ENCODE results near the gene ADGRL3.

The ADGRL3 gene

DNA sequence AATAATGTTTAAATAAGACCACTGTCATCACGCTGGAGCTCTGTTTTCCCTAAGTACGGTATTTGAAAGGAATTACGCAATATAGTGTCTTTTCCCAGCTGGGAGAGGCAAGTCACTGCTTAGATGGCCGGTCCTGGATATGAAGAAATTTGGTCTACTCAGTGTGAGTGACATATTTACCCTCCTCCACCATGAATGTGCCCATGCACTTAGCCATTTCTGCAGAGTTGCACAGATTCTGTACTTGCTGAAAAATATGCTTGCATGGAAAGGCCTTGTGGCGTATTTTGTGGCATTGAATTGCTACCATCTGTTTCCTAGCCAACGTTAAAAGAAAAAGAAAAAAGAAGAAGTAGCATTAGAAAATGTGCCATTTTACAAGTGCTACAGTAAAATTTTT lies 73.1 kb downstream of the ADGRL3 start:
- TF ChIP-seq CTCF (IDR thresholded peaks at IDR 0.05; ENCODE audit: insufficient read depth, low read depth, low read length, missing control alignments), result no peak
- no peak overlapping the region for H3K4me3 ChIP-seq (ENCODE audit: low read depth, low read length)
- no peak for DNase-seq (ENCODE audit: low read depth)

DNA sequence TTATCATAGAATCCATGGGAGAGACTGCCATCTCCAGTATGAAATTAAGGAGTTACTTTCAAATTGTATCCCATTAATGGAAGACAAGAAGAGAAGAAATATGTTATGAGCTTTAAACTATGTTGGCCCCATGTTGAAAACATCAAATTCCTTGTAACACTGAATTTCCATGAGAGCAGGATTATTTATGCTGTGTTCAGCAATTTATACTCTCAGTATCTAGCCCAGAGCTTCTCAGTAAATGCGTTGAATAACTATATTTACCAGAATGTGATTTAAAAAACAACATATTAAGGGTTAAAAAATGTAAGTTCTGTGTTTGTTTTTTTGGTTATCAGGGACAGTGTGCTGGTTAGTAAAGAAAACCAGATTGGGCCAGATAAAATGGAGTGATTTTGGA lies 74.2 kb downstream of the ADGRL3 start:
- DNase-seq (ENCODE audit: low read depth), result no peak
- no peak overlapping the region for H3K4me3 ChIP-seq (ENCODE audit: low read depth, low read length)
- no peak for TF ChIP-seq CTCF (IDR thresholded peaks at IDR 0.05; ENCODE audit: insufficient read depth, low read depth, low read length, missing control alignments)

- no peak overlapping the region for H3K4me3 ChIP-seq (ENCODE audit: low read depth, low read length)
- no peak for TF ChIP-seq CTCF (IDR thresholded peaks at IDR 0.05; ENCODE audit: insufficient read depth, low read depth, low read length, missing control alignments)
- no peak for DNase-seq (ENCODE audit: low read depth)
Measured at GRCh38 chr4:61275241-61275640, 75.1 kb downstream of the ADGRL3 start.

DNA sequence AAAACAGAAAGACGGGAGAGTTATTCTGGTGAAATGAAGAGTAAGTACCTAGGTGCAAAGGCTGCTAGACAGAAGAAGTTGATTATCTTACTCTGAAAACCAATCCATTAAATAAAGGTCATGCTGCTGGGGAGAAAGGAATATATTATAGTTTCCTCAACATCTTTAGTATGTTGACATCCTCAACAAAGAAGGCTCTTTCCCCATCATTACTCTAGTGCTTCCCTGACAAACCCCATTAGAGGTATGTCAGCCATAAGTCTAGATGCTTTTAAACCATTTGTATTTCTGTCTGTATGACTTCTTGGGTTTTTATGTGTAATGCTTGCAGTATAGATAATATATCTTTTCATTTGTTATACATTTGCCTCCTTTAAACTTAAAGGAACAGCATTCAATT lies 75.9 kb downstream of the ADGRL3 start:
- no peak for DNase-seq (ENCODE audit: low read depth)
- TF ChIP-seq CTCF (IDR thresholded peaks at IDR 0.05; ENCODE audit: insufficient read depth, low read depth, low read length, missing control alignments), result no peak
- no peak overlapping the region for H3K4me3 ChIP-seq (ENCODE audit: low read depth, low read length)

- H3K4me3 ChIP-seq (ENCODE audit: low read depth, low read length), result no peak overlapping the region
- DNase-seq (ENCODE audit: low read depth), result no peak
- TF ChIP-seq CTCF (IDR thresholded peaks at IDR 0.05; ENCODE audit: insufficient read depth, low read depth, low read length, missing control alignments), result no peak
Measured at GRCh38 chr4:61277785-61278760, 77.9 kb downstream of the ADGRL3 start.

DNA sequence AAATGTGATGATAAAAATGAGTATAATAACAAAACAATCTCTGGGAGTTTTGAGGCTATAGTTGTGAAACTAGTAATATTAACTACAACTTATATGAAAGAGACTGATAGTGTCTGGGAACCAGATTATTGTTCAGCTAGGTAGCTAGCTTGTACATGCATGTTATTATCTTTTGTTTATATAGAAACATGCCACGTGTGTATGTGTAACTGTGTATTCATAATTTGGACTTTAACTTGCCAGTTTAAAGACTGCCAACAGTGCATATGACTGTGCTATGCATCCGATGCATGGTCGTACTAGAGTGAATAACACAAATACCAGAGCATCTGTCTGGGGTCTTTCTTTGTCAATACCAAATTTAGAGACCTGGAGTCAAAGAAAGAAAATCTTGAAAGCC lies 92.2 kb downstream of the ADGRL3 start:
- TF ChIP-seq CTCF (IDR thresholded peaks at IDR 0.05; ENCODE audit: insufficient read depth, low read depth, low read length, missing control alignments), result no peak
- H3K4me3 ChIP-seq (ENCODE audit: low read depth, low read length), result no peak overlapping the region
- DNase-seq (ENCODE audit: low read depth), result no peak
